Epithelial cell of esophagus (primary cell): ENCODE results near the gene MYPN.

Experiments used
- DNase-seq: peaks from one replicate; pipeline ENCODE4 v3.0.0; 2010; ENCODE audit warnings: low read depth
- H3K4me3 ChIP-seq: 2 replicates; pipeline ENCODE4 v1.5.1; 2011; ENCODE audit warnings: mild to moderate bottlenecking, low read length, control low read depth
- TF ChIP-seq, protein P1 (sequence below): IDR thresholded peaks from 2 replicates; pipeline ENCODE4 v1.5.1; 2011; ENCODE audit warnings: low read depth, mild to moderate bottlenecking, low read length, control low read depth, inconsistent platforms; ENCODE audit not compliant: insufficient read depth; ENCODE audit errors: missing control alignments

Gene MYPN

DNA sequence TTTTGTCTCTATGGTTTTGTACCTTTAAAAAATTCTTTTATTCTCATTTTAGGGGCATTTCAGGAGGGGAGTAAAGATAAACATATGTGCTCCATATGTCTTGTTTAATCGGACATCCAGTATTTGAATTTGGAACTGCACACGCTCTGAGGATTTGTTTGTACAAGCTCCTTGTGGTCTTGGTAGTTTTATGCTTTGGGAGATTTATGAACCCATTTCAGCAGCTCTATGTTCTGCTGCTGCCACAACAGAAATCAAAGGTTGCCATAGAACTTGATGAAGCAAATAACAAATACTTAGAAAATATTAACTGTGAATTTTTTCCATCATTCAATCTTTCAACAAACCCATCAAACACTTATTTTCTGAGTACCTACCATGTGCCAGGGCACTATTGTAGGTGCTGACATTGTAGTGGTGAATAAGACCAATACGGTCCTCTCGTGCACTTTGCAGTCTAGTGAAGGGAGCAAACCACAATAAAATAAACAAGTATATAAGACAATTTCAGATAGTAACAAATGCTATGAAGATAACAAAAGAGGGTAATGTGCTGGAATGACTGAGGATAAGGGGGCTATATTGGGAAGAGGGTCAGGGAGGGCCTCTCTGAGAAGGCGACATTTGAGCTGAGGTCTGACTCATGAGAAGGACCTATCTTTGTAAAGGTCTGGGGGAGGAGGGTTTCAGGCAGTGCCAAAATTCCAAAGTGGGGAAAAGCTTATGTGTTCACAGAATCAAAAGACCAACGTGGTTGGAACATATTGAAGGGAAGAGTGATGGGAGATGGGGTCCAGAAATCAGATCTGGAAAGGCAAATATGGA is 30.4 kb downstream of the MYPN start:
- H3K4me3 ChIP-seq: no peak overlapping the region
- no peak for DNase-seq
- TF ChIP-seq, protein P1, sequence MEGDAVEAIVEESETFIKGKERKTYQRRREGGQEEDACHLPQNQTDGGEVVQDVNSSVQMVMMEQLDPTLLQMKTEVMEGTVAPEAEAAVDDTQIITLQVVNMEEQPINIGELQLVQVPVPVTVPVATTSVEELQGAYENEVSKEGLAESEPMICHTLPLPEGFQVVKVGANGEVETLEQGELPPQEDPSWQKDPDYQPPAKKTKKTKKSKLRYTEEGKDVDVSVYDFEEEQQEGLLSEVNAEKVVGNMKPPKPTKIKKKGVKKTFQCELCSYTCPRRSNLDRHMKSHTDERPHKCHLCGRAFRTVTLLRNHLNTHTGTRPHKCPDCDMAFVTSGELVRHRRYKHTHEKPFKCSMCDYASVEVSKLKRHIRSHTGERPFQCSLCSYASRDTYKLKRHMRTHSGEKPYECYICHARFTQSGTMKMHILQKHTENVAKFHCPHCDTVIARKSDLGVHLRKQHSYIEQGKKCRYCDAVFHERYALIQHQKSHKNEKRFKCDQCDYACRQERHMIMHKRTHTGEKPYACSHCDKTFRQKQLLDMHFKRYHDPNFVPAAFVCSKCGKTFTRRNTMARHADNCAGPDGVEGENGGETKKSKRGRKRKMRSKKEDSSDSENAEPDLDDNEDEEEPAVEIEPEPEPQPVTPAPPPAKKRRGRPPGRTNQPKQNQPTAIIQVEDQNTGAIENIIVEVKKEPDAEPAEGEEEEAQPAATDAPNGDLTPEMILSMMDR: no peak

DNA sequence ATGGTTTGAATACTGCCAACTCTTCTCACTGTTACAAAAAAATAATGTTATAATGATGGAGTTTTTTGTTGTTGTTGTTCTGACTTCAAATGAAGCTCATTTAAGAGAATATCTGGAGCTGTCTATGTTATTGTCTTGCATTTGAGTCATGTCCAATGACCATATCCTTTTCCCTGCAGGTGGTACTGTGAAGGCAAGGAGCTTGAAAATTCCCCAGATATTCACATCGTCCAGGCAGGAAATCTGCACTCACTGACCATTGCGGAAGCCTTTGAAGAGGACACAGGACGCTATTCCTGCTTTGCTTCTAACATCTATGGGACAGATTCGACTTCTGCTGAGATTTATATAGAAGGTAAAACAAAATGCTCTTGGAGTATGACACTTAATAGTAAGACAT is 33.5 kb downstream of the MYPN start:
- no peak for DNase-seq
- TF ChIP-seq, protein P1: no peak
- no peak overlapping the region for H3K4me3 ChIP-seq

DNA sequence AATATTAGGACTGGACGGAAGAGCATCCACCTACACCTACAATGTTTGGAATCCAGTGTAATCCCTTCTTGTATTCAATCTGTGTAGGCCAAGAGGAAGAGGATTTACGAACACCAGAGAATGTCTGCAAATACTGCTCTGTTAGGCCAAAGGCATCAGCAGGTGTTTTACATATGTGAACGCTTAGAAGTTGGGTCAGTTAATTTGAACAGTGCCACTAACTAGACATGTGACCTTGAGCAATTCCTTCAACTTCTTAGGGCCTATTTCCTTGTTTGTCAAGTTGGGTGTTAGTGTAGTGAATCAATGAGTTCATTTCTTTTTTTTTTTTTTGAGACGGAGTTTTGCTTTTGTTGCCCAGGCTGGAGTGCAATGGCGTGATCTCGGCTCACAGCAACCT is 35.4 kb downstream of the MYPN start:
- DNase-seq: no peak
- H3K4me3 ChIP-seq: no peak overlapping the region
- TF ChIP-seq, protein P1: no peak

DNA sequence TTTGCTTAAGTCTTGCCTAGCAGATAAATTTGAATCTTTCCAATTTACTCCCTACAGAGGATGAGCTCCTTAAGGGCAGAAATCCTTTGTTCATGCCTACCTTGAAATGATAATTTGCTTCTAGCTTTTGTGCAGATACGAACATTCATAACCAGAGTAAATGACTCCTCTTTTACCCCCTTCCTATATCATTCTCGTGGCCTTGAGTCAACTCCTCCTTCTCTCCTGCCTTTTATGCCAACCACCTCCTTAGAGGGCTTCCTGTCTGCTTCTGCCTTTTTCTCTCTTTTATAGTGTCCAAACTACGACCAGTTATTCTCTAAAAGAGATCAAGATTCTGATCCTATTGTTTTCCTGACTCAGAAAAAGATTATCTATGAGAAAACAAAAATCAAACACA is 36.4 kb downstream of the MYPN start:
- DNase-seq: no peak
- TF ChIP-seq, protein P1: no peak
- no peak overlapping the region for H3K4me3 ChIP-seq

DNA sequence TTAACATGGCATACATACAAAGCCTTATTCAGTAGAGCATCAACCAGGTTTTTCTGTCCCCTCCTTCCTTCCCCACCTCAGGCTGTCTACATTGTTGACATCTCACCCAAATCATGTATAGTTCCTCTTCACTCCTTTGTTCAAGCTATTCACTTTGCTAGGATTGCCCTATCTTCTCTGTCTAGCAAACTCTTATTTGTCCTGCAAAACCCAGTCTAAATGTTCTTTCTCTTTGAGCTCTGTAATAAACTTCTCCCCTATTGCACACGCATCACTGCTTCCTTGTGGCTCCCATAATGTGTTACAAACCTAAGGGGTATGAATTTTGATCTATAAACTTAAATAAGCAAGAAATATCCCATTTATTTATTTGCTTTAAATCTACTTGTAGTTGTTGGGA is 36.8 kb downstream of the MYPN start:
- no peak overlapping the region for H3K4me3 ChIP-seq
- TF ChIP-seq, protein P1: no peak
- no peak for DNase-seq

DNA sequence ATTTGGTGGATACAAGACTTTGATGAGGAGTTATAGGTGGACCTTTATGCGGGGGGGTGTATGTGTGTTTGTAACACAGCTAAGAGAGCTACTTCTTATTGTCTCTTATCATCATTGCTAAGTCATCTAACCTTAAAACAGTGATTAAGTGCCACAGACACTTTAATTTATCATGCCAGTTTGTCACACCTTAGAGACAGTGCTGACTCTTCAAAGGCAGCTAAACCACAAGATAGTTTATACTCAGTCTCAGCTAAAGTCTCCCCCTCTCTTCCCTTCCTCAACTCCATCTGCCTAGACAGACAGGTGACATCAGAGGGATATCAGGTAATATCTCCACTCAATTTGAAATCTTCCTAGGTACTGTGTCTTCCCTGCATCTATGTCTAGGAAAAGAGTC is 42.2 kb downstream of the MYPN start:
- DNase-seq: no peak
- H3K4me3 ChIP-seq: no peak overlapping the region
- TF ChIP-seq, protein P1: no peak
